Heart left ventricle (tissue), 13 donors: ENCODE data around the gene LCE7A.

ENCODE experiments used
- CTCF ChIP-seq, 12 donors: fragments of 200-600 bp; sonication (generic) in 4 of 12; IDR thresholded peaks; one replicate each; pipeline versions ENCODE4 v1.5.0 to v1.8.0; 2018 to 2022; ENCODE audit warnings: antibody characterized with exemption in 12 of 12, mild to moderate bottlenecking in 5 of 12
- POLR2A ChIP-seq, 2 donors: fragments of 450-650 bp; IDR thresholded peaks; one replicate each; pipeline ENCODE4 v1.6.1; 2017; ENCODE audit warnings: antibody characterized with exemption in 2 of 2, mild to moderate bottlenecking in 2 of 2, moderate library complexity in 2 of 2
- donor health status: ischemic (EF 13 %, LVEDD 7.1; RV severe dilation, severe dysfunction).
- donor health status: DM: no; HTN: yes; CAD: no.
- donor health status: DM: no; HTN: no; CAD: no.
- donor health status: ischemic (EF 25% LVEDD 6.9; RV normal size, moderate dysfunction).
- donor health status: ischemic (EF 25% LVEDD 5.7; RV mildly dilated, moderate dysfunction).
- donor health status: ischemic (EF 35%, LVEDD 5.7; RV mildly dilated, moderate dysfunction).
- donor health status: nonischemic (EF 11% LVEDD 7.7; RV severe dilation, severe dysfunction).
- donor health status: DM: yes; HTN: yes; CAD: no.
- donor health status: PGD.
- donor health status: ischemic (EF 29% LVEDD 5.4; RV normal size, mild dysfunction).
- donor health status: nonischemic (EF 23%, LVEDD 6.1; RV moderate dilation, normal function).

GRCh38 chr1:152886085-152886484 lies 26.3 kb downstream of the LCE7A start:
- TF ChIP-seq CTCF (IDR thresholded peaks at IDR 0.05) (no peak), POLR2A (IDR thresholded peaks at IDR 0.05) (no peak)
